HUES64 (cell line): Measurements from ENCODE around the gene ZNF281.

Experiments
- H3K27ac ChIP-seq: 2 replicates; pipeline ENCODE4 v1.7.0; 2013; ENCODE audit warnings: low read depth, low read length, inconsistent platforms
- H3K27me3 ChIP-seq: 2 replicates; pipeline ENCODE4 v1.6.1; 2013; ENCODE audit warnings: mild to moderate bottlenecking, low read length; ENCODE audit not compliant: insufficient read depth
- H3K36me3 ChIP-seq: 2 replicates; pipeline ENCODE4 v1.6.1; 2013; ENCODE audit warnings: mild to moderate bottlenecking, low read length; ENCODE audit not compliant: insufficient read depth
- H3K4me1 ChIP-seq: 2 replicates; pipeline ENCODE4 v1.6.1; 2013; ENCODE audit warnings: mild to moderate bottlenecking, low read length, moderate library complexity; ENCODE audit not compliant: insufficient read depth
- H3K4me3 ChIP-seq: 2 replicates; pipeline ENCODE4 v1.5.1; 2013; ENCODE audit warnings: mild to moderate bottlenecking, low read length, moderate library complexity
- H3K9ac ChIP-seq: 2 replicates; pipeline ENCODE4 v1.6.1; 2013; ENCODE audit warnings: mild to moderate bottlenecking, low read depth, low read length
- H3K9me3 ChIP-seq: 2 replicates; pipeline ENCODE4 v1.6.1; 2013; ENCODE audit warnings: low read depth, low read length; ENCODE audit not compliant: insufficient read depth
- WGBS: fragments of 150-250, 120-280 bp; methylation state at CpG from one replicate; pipeline ENCODE4 v1.1.7; 2013; ENCODE audit warnings: missing lambda C conversion rate; 5-methylcytosine and 5-hydroxymethylcytosine counted together

Gene ZNF281

DNA sequence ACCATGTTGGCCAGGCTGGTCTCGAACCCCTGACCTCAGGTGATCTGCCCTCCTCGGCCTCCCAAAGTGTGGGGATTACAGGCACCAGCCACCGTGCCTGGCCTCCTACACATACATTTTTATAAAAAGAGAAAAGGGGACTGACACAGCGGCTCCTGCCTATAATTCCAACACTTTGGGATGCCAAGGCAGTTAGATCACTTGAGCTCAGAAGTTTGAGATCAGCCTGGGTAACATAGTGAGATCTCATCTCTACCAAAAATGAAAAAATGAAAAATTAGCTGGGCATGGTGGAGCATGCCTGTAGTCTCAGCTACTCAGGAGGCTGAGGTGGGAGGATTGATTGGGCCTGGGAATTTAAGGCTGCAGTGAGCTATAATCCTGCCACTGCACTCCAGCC, 23.4 kb downstream of the ZNF281 start:
- peaks cover 19% of the 10 kb centered on the region for H3K4me1 ChIP-seq
- H3K9ac ChIP-seq, result no peak overlapping the region
- H3K27me3 ChIP-seq, result no peaks in the 10 kb centered on the region
- WGBS, result 94% methylated on average over 4 of the region's 4 CpGs
- H3K36me3 ChIP-seq, result no peaks in the 10 kb centered on the region
- H3K27ac ChIP-seq, result no peak overlapping the region
- H3K9me3 ChIP-seq, result no peaks in the 10 kb centered on the region
- H3K4me3 ChIP-seq, result no peak overlapping the region

DNA sequence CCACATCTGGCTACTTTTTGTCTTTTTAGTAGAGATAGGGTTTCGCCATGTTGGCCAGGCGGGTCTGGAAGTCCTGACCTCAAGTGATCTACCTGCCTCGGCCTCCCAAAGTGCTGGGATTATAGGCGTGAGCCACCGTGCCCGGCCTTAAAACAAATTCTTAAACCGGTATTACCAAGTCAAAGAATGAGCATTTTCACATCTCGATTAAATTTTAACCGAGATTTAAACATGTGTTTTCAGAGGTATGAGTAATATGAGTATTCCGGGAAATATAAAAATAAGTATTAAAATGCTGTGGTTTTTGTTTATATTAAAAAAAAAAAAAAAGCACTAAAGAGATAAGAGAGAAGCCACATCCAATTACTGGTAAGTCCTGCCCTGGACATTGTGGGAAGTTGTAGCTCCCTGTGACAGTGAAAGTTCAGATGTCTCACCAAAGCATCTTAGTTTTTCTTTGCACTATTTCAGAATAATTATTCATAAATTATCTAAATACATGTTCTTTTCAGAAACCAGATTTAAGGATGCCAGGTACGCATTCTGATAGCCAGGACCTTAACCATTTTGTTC, 24.9 kb downstream of the ZNF281 start:
- no peak overlapping the region for H3K9ac ChIP-seq
- H3K4me3 ChIP-seq, result no peak overlapping the region
- no peaks in the 10 kb centered on the region for H3K27me3 ChIP-seq
- H3K27ac ChIP-seq, result no peak overlapping the region
- WGBS, result 96% methylated on average over 11 of the region's 11 CpGs
- no peaks in the 10 kb centered on the region for H3K36me3 ChIP-seq
- peaks cover 14% of the 10 kb centered on the region for H3K4me1 ChIP-seq
- no peaks in the 10 kb centered on the region for H3K9me3 ChIP-seq

DNA sequence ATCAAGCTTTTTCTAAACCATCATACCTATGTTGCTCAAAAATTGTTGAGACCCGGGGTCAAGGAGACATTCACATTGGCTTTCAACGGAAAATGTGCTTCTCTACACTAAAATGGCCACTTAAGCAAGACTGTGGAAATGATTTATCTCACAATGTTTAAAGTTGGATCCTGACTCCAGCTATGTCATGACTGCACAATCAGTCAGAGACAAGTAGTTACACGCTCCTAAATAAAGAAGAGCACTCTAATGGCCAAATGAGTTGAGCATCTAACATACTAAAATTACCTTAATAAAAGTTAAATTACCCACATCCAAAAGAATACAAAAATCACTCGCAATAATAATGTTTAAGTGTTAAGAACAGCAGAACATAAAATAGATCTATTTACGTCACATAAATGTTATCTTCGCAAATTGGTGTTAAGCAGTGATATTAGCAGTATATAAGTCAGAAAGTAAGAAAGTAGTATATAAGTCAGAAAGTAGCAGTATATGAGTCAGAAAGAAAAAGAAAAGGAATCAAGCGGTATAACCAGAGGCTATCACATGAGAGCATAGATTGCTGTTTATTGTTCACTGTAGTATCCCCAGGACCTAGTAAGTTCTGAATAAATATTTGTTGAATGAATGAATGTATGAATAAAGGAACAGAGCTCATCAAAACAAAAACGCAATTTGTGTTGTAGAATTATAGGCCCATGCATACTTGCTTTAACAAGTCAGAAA, 28.4 kb downstream of the ZNF281 start:
- WGBS, result 95% methylated on average over 8 of the region's 8 CpGs
- Histone ChIP-seq H3K27ac (no peak overlapping the region), H3K4me1 (peaks cover 8% of the 10 kb centered on the region)

DNA sequence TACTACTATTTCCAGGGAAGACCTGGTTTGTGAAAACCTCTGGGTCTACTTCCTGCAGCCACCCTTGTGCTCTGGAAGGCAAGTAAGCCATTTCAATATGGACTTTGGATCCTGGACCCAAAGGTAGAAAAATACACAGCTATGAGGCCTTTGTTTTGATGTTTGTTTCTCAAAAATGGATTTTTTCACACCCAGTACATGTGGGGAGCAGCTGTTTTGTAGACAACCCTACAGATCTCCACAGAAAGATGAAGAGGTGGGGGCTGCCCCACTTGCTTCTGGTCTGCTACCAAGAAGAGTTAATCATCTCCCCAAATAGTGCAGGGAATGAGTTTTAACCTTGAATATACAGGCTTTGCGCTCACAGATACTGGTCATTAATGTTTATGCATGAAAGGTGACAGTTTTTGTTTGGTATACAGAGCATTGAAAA, 29.2 kb downstream of the ZNF281 start:
- Histone ChIP-seq H3K4me1 (peaks cover 8% of the 10 kb centered on the region), H3K9me3 (no peaks in the 10 kb centered on the region), H3K9ac (no peak overlapping the region), H3K27ac (no peak overlapping the region), H3K27me3 (no peaks in the 10 kb centered on the region), H3K4me3 (no peak overlapping the region), H3K36me3 (no peaks in the 10 kb centered on the region)
- WGBS, result 93% methylated on average over 1 of the region's 1 CpG

More for the DNA sequence above, 28.4 kb downstream of the ZNF281 start:
- Histone ChIP-seq H3K9me3 (no peaks in the 10 kb centered on the region), H3K4me3 (no peak overlapping the region), H3K27me3 (no peaks in the 10 kb centered on the region), H3K9ac (no peak overlapping the region), H3K36me3 (no peaks in the 10 kb centered on the region)

GRCh38 chr1:200379940-200380588, 29.8 kb downstream of the ZNF281 start:
- H3K36me3 ChIP-seq, result no peaks in the 10 kb centered on the region
- no peak overlapping the region for H3K9ac ChIP-seq
- H3K4me3 ChIP-seq, result no peak overlapping the region
- peaks cover 14% of the 10 kb centered on the region for H3K4me1 ChIP-seq
- no peak overlapping the region for H3K27ac ChIP-seq
- 90% methylated on average over 3 of the region's 3 CpGs for WGBS
- H3K27me3 ChIP-seq, result no peaks in the 10 kb centered on the region
- no peaks in the 10 kb centered on the region for H3K9me3 ChIP-seq

- WGBS, result 75% methylated on average over 1 of the region's 1 CpG
- no peaks in the 10 kb centered on the region for H3K36me3 ChIP-seq
- H3K4me1 ChIP-seq, result peaks cover 20% of the 10 kb centered on the region
- no peaks in the 10 kb centered on the region for H3K27me3 ChIP-seq
- H3K4me3 ChIP-seq, result no peak overlapping the region
- H3K27ac ChIP-seq, result no peak overlapping the region
- no peaks in the 10 kb centered on the region for H3K9me3 ChIP-seq
- H3K9ac ChIP-seq, result no peak overlapping the region
Observed at GRCh38 chr1:200379432-200379757, 30.4 kb downstream of the ZNF281 start.

DNA sequence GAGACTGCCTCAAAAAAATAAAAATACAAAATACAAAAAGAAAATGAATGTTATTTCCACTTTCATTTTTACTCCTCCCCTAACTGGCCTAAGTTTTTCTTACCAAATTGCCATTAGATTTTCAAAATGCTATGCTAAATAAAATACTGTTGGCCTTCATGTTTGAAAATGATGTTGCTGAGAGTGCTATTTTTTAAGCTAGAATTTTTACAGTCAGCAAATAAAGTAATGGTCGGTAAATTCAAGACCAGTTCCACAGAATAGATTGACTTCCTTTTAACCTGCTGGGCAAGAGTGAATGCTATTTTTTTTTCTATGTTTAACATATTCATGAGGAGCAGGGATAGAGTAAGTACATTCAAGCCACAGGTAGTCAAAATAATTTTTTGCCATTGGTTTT, 31.7 kb downstream of the ZNF281 start:
- Histone ChIP-seq H3K9ac (no peak overlapping the region), H3K27me3 (no peaks in the 10 kb centered on the region), H3K36me3 (no peaks in the 10 kb centered on the region), H3K4me1 (peaks cover 30% of the 10 kb centered on the region), H3K4me3 (no peak overlapping the region), H3K9me3 (no peaks in the 10 kb centered on the region), H3K27ac (no peak overlapping the region)
- WGBS, result 85% methylated on average over 1 of the region's 1 CpG

DNA sequence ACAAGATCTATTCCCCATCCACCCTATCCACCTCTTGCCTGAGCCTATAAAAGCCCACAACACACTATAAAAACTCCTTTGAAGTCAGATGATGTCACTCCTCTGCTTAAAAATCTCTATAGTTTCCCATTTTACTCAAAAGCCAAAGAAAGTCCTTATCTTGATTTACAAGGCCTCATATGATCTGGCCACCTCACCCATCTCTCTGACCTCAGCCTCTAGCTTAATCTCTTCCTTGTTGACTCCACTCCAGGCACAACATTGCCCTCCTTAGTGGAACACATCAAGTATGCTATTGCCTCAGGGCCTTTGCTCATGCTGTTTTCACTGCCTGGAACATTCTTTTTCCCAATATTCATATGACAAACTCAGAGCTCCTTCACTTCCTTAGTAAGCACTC, 33.3 kb downstream of the ZNF281 start:
- H3K36me3 ChIP-seq, result no peaks in the 10 kb centered on the region
- H3K9me3 ChIP-seq, result no peaks in the 10 kb centered on the region
- H3K4me3 ChIP-seq, result no peak overlapping the region
- H3K9ac ChIP-seq, result no peak overlapping the region
- peaks cover 42% of the 10 kb centered on the region for H3K4me1 ChIP-seq
- H3K27me3 ChIP-seq, result no peaks in the 10 kb centered on the region
- no peak overlapping the region for H3K27ac ChIP-seq

DNA sequence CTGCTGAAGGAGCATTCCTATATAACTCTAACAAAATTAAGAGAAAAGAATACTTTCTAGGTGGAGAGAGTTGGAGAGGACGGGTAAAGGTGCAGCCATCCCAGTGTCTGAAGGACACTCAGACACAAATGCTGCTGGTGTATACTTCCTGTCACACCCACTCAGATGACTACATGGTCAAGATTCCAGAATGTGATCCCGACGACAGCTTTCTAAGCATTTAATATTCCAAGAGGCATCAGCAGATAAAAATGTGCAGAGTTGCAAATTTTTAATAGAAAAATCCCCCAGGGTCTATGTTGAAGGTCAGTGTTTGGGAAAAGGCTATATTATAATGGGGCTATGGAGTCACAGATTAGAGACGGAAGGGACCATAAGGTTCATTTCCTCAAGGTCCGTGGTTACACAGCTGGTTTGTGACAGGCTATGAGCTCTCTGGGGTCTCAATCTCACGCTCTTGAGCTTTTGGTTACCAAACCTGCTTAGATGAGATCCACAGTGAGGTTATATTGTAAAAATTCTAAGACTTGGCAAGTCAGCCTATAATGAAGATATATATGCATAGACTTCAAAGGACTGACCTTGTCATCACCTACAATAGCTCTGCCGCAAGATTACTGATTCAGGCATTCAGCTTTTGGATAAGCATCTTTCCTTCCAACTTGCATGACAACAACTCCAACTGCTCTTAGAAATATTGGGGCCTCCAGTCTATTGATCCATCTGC, 35.1 kb downstream of the ZNF281 start:
- Histone ChIP-seq H3K4me1 (peaks cover 48% of the 10 kb centered on the region), H3K4me3 (peak overlapping the region; percentile 48), H3K9me3 (no peaks in the 10 kb centered on the region), H3K9ac (0 out of 2 replicates have a peak overlapping the region, but pooled peaks have one; percentile 59), H3K36me3 (no peaks in the 10 kb centered on the region), H3K27ac (peak overlapping the region; percentile 88), H3K27me3 (no peaks in the 10 kb centered on the region)
- WGBS, result 73% methylated on average over 7 of the region's 7 CpGs

GRCh38 chr1:200373811-200374231, 36.0 kb downstream of the ZNF281 start:
- 0% methylated on average over 5 of the region's 5 CpGs for WGBS
- Histone ChIP-seq H3K9me3 (no peaks in the 10 kb centered on the region), H3K27ac (peak overlapping the region; percentile 88), H3K4me3 (peak overlapping the region; percentile 48), H3K4me1 (peaks cover 56% of the 10 kb centered on the region), H3K27me3 (no peaks in the 10 kb centered on the region), H3K36me3 (no peaks in the 10 kb centered on the region), H3K9ac (peak overlapping the region; percentile 59)

GRCh38 chr1:200372885-200373181, 37.0 kb downstream of the ZNF281 start:
- no peaks in the 10 kb centered on the region for H3K36me3 ChIP-seq
- peak overlapping the region; percentile 48; the same call in 1 of the 2 replicates for H3K4me3 ChIP-seq
- H3K9ac ChIP-seq, result no peak overlapping the region
- 55% methylated on average over 1 of the region's 2 CpGs for WGBS
- H3K27me3 ChIP-seq, result no peaks in the 10 kb centered on the region
- no peaks in the 10 kb centered on the region for H3K9me3 ChIP-seq
- peaks cover 57% of the 10 kb centered on the region for H3K4me1 ChIP-seq
- H3K27ac ChIP-seq, result peak overlapping the region; percentile 62; the same call in 1 of the 2 replicates
